NT2/D1 (cell line): ENCODE measurements around the gene OTOP2.

ENCODE experiments used
- DNase-seq: peaks from one replicate; pipeline ENCODE4 v3.0.0-alpha.2; 2011; ENCODE audit warnings: low read depth, low spot score
- H3K27me3 ChIP-seq: 2 replicates; pipeline ENCODE4 v1.6.0; 2011; ENCODE audit warnings: mild to moderate bottlenecking; ENCODE audit not compliant: insufficient read length, insufficient read depth
- H3K36me3 ChIP-seq: 2 replicates; pipeline ENCODE4 v1.6.1; 2011; ENCODE audit warnings: mild to moderate bottlenecking, low read length, mixed read lengths; ENCODE audit not compliant: insufficient read depth, insufficient read length
- H3K4me1 ChIP-seq: 2 replicates; pipeline ENCODE4 v1.5.1; 2011; ENCODE audit not compliant: insufficient read depth, insufficient read length
- H3K4me3 ChIP-seq: 2 replicates; pipeline ENCODE4 v1.5.1; 2011; ENCODE audit warnings: low read depth; ENCODE audit not compliant: insufficient read length
- H3K9ac ChIP-seq: 2 replicates; pipeline ENCODE4 v1.6.0; 2011; ENCODE audit warnings: low read depth; ENCODE audit not compliant: insufficient read length
- H3K9me3 ChIP-seq: 2 replicates; pipeline ENCODE4 v1.5.1; 2011; ENCODE audit warnings: mild to moderate bottlenecking, low read length; ENCODE audit not compliant: insufficient read depth
- SUZ12 ChIP-seq: IDR thresholded peaks from 2 replicates; pipeline ENCODE4 v1.6.1; 2011; ENCODE audit not compliant: insufficient read length, insufficient read depth; ENCODE audit errors: extremely low read depth
- YY1 ChIP-seq: IDR thresholded peaks from 2 replicates; pipeline ENCODE4 v1.6.1; 2011; ENCODE audit not compliant: insufficient read length, insufficient read depth
- ZNF274 ChIP-seq: IDR thresholded peaks from 2 replicates; pipeline ENCODE4 v1.6.1; 2011; ENCODE audit warnings: mild to moderate bottlenecking, low read depth, low read length

The OTOP2 gene

GRCh38 chr17:74954665-74955421 lies 30.8 kb downstream of the OTOP2 start:
- Histone ChIP-seq H3K4me1 (peaks cover 14% of the 10 kb centered on the region), H3K9ac (no peak overlapping the region), H3K4me3 (no peak overlapping the region), H3K9me3 (no peaks in the 10 kb centered on the region), H3K36me3 (no peaks in the 10 kb centered on the region), H3K27me3 (peaks cover 18% of the 10 kb centered on the region)
- DNase-seq: no peak
- no peak for TF ChIP-seq ZNF274
- TF ChIP-seq SUZ12: no peak
- no peak for TF ChIP-seq YY1

- no peak for DNase-seq
- H3K9me3 ChIP-seq: no peaks in the 10 kb centered on the region
- no peak overlapping the region for H3K4me3 ChIP-seq
- no peak for TF ChIP-seq YY1
- no peak for TF ChIP-seq ZNF274
- no peak overlapping the region for H3K9ac ChIP-seq
- peaks cover 23% of the 10 kb centered on the region for H3K27me3 ChIP-seq
- peaks cover 5% of the 10 kb centered on the region for H3K4me1 ChIP-seq
- no peaks in the 10 kb centered on the region for H3K36me3 ChIP-seq
These were observed 32.0 kb downstream of the OTOP2 start for GRCh38 chr17:74956093-74956492.

GRCh38 chr17:74957935-74958740 lies 34.1 kb downstream of the OTOP2 start:
- DNase-seq: peak; percentile 39
- Histone ChIP-seq H3K9me3 (no peaks in the 10 kb centered on the region), H3K4me1 (peaks cover 10% of the 10 kb centered on the region), H3K9ac (peak overlapping the region; percentile 52), H3K4me3 (no peak overlapping the region), H3K36me3 (no peaks in the 10 kb centered on the region), H3K27me3 (peaks cover 26% of the 10 kb centered on the region)
- no peak for TF ChIP-seq SUZ12

- Histone ChIP-seq H3K9me3 (no peaks in the 10 kb centered on the region), H3K4me1 (peaks cover 6% of the 10 kb centered on the region), H3K36me3 (no peaks in the 10 kb centered on the region), H3K27me3 (peaks cover 26% of the 10 kb centered on the region), H3K9ac (no peak overlapping the region), H3K4me3 (no peak overlapping the region)
- no peak for DNase-seq
- TF ChIP-seq ZNF274: no peak
- TF ChIP-seq YY1: no peak
- TF ChIP-seq SUZ12: no peak
These were observed 35.9 kb downstream of the OTOP2 start for GRCh38 chr17:74959826-74960515.

- peaks cover 26% of the 10 kb centered on the region for H3K27me3 ChIP-seq
- DNase-seq: peak; percentile 56
- H3K9me3 ChIP-seq: no peaks in the 10 kb centered on the region
- H3K36me3 ChIP-seq: no peaks in the 10 kb centered on the region
- H3K4me3 ChIP-seq: no peak overlapping the region
- TF ChIP-seq YY1 (no peak), SUZ12 (no peak), ZNF274 (no peak)
- no peak overlapping the region for H3K9ac ChIP-seq
- peaks cover 6% of the 10 kb centered on the region for H3K4me1 ChIP-seq
These were observed 36.7 kb downstream of the OTOP2 start for GRCh38 chr17:74960570-74961342.

GRCh38 chr17:74961657-74962350 lies 37.7 kb downstream of the OTOP2 start:
- Histone ChIP-seq H3K9me3 (no peaks in the 10 kb centered on the region), H3K4me1 (peaks cover 6% of the 10 kb centered on the region), H3K9ac (peak overlapping the region; percentile 2), H3K27me3 (peaks cover 26% of the 10 kb centered on the region), H3K36me3 (no peaks in the 10 kb centered on the region), H3K4me3 (no peak overlapping the region)
- peak; percentile 77 for DNase-seq
- TF ChIP-seq YY1 (no peak), SUZ12 (no peak), ZNF274 (no peak)
